Measurements from ENCODE around the gene FAM83G. TPM values are rescaled to one million over a fixed set of nuclear protein-coding genes. Genes with fewer than 3 reads are reported as not detected.
A peak's percentile ranks its signal among the peaks of the same experiment; 100 is the strongest.
"Not testable (repeated sequence)": the region's sequence is repeated elsewhere in the genome, so short reads cannot be mapped to it uniquely, and the experiment has no call there.

Gene FAM83G, protein sequence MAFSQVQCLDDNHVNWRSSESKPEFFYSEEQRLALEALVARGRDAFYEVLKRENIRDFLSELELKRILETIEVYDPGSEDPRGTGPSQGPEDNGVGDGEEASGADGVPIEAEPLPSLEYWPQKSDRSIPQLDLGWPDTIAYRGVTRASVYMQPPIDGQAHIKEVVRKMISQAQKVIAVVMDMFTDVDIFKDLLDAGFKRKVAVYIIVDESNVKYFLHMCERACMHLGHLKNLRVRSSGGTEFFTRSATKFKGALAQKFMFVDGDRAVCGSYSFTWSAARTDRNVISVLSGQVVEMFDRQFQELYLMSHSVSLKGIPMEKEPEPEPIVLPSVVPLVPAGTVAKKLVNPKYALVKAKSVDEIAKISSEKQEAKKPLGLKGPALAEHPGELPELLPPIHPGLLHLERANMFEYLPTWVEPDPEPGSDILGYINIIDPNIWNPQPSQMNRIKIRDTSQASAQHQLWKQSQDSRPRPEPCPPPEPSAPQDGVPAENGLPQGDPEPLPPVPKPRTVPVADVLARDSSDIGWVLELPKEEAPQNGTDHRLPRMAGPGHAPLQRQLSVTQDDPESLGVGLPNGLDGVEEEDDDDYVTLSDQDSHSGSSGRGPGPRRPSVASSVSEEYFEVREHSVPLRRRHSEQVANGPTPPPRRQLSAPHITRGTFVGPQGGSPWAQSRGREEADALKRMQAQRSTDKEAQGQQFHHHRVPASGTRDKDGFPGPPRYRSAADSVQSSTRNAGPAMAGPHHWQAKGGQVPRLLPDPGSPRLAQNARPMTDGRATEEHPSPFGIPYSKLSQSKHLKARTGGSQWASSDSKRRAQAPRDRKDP
- 10 to 100 TPM in 1 of 4 donors, 1 to 10 TPM in 3; 1.0 to 10.7 (median 1.8) TPM for total RNA-seq

GRCh38 chr17:19004421-19005136 is at the start of gene FAM83G:
TSS of gene FAM83G (minus strand) at chr17:19004764. CDS start at chr17:19004041, 723 bp downstream.
- intact Hi-C loops (cut with DNase I; ENCODE audit: low total_unique reads) = no loop called here
- Histone ChIP-seq H3K27ac (peak within 1 kb of the TSS; percentile 47 to 81), H3K4me3 (peak within 1 kb of the TSS; percentile 47 to 50), H3K36me3 (no peaks in the 10 kb centered on the region), H3K4me1 (no peaks in the 10 kb centered on the region), H3K27me3 (no peaks in the 10 kb centered on the region), H3K9me3 (no peaks in the 10 kb centered on the region)
- DNase-seq = peak; percentile 77 to 81
- TF ChIP-seq POLR2A (IDR thresholded peaks at IDR 0.05) = peak in 1 of 2 donors; percentile 60
- TF ChIP-seq, protein P1, sequence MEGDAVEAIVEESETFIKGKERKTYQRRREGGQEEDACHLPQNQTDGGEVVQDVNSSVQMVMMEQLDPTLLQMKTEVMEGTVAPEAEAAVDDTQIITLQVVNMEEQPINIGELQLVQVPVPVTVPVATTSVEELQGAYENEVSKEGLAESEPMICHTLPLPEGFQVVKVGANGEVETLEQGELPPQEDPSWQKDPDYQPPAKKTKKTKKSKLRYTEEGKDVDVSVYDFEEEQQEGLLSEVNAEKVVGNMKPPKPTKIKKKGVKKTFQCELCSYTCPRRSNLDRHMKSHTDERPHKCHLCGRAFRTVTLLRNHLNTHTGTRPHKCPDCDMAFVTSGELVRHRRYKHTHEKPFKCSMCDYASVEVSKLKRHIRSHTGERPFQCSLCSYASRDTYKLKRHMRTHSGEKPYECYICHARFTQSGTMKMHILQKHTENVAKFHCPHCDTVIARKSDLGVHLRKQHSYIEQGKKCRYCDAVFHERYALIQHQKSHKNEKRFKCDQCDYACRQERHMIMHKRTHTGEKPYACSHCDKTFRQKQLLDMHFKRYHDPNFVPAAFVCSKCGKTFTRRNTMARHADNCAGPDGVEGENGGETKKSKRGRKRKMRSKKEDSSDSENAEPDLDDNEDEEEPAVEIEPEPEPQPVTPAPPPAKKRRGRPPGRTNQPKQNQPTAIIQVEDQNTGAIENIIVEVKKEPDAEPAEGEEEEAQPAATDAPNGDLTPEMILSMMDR (IDR thresholded peaks at IDR 0.05) = no peak

DNA sequence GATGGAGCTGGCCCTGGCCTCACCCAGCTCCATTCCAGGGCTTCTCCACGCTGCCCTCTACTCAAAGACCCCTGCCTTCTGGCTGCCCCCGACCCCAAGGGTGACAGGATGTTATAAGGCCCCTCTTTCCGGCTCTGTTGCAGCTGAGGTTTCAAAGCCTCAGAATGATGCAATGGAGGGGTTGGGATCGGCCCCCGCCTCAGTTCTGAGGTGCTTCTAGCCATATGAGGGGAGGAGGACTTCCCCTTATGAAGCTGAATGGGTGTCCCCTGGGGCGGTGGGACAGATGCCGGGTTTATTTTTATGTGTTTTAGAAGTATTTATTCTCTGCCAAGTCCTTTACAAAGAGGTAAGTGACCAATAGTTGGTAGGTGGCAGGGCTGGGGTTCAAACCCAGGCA is 44.3 kb upstream of the FAM83G start:
- H3K36me3 ChIP-seq; H3K27ac ChIP-seq; H3K9me3 ChIP-seq; intact Hi-C loops (cut with DNase I; ENCODE audit: low total_unique reads); DNase-seq; H3K27me3 ChIP-seq; H3K4me3 ChIP-seq; H3K4me1 ChIP-seq: not testable (repeated sequence)

GRCh38 chr17:19047510-19047909 is 42.9 kb upstream of the FAM83G start:
- DNase-seq; intact Hi-C loops (cut with DNase I; ENCODE audit: low total_unique reads); H3K4me1 ChIP-seq; H3K36me3 ChIP-seq; H3K4me3 ChIP-seq; H3K27me3 ChIP-seq; H3K27ac ChIP-seq; H3K9me3 ChIP-seq: not testable (repeated sequence)

DNA sequence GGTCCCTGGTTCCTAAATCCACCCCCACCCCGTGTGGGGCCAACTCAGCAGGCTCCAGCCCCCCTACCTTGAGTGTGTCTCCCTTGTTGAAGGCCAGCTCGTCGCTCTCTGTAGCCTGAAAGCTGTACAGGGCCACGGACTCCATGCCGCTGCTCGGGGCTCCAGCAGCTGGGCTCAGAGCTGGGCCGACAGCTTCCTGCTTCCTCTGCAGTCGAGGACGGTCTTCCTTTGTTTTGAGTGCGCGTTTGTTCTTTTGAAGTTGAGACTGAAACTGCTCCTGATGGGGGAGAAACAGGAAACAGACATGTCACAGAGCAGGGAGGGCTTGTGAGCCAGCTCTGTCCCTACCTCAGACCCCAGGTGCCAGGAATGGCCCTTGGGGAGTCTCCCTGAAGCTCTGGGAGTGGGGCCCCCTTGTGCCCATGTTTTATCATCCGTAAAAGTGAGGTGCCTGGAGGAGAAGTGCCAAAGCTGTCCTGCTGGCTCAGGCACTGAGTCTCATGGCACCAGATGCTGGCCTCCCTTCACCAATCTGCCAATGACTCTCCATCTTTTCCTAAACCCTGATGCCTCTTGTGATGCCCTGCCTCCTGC is 42.3 kb upstream of the FAM83G start, which contains the start of gene GRAP:
Gene GRAP, minus strand, starts transcription at position 176 of the 594 bp plus-strand sequence. Its CDS starts 31 bp downstream, at position 145.
- H3K4me1 ChIP-seq; DNase-seq; H3K4me3 ChIP-seq; H3K27ac ChIP-seq; H3K36me3 ChIP-seq; H3K27me3 ChIP-seq; intact Hi-C loops (cut with DNase I; ENCODE audit: low total_unique reads); H3K9me3 ChIP-seq: not testable (repeated sequence)

GRCh38 chr17:19044643-19045042 is 40.1 kb upstream of the FAM83G start:
- H3K27me3 ChIP-seq; H3K36me3 ChIP-seq; H3K27ac ChIP-seq; H3K4me1 ChIP-seq; H3K9me3 ChIP-seq; H3K4me3 ChIP-seq; DNase-seq; intact Hi-C loops (cut with DNase I; ENCODE audit: low total_unique reads): not testable (repeated sequence)

DNA sequence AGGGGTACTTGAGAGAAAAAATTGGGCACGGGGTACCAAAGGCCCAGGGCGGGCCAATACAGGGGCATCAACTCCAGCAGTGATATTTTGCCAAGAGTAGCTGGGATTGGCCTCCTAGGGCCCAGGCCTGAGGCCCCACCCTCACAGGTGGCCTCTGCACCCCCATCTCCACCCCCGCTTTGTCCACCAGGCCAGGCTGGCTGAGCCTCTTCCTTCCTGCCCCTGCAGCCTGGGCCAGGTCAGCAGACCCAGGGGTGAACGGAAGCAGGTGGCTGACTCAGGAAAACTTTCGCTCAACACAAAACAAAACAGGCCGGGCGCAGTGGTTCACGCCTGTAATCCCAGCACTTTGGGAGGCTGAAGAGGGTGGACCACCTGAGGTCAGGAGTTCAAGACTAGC is 38.5 kb upstream of the FAM83G start:
- H3K4me3 ChIP-seq; intact Hi-C loops (cut with DNase I; ENCODE audit: low total_unique reads): not testable (repeated sequence)

GRCh38 chr17:19042369-19042768 is 37.8 kb upstream of the FAM83G start:
- H3K36me3 ChIP-seq; H3K27me3 ChIP-seq; H3K4me3 ChIP-seq; DNase-seq; H3K27ac ChIP-seq; intact Hi-C loops (cut with DNase I; ENCODE audit: low total_unique reads); H3K4me1 ChIP-seq; H3K9me3 ChIP-seq: not testable (repeated sequence)

More for the DNA sequence above, 38.5 kb upstream of the FAM83G start:
- not testable (repeated sequence) for H3K27me3 ChIP-seq, H3K9me3 ChIP-seq, DNase-seq, H3K36me3 ChIP-seq, H3K4me1 ChIP-seq, H3K27ac ChIP-seq

GRCh38 chr17:19041871-19042270 is 37.3 kb upstream of the FAM83G start:
- DNase-seq; H3K36me3 ChIP-seq; H3K27me3 ChIP-seq; H3K4me3 ChIP-seq; H3K27ac ChIP-seq; intact Hi-C loops (cut with DNase I; ENCODE audit: low total_unique reads); H3K4me1 ChIP-seq; H3K9me3 ChIP-seq: not testable (repeated sequence)

DNA sequence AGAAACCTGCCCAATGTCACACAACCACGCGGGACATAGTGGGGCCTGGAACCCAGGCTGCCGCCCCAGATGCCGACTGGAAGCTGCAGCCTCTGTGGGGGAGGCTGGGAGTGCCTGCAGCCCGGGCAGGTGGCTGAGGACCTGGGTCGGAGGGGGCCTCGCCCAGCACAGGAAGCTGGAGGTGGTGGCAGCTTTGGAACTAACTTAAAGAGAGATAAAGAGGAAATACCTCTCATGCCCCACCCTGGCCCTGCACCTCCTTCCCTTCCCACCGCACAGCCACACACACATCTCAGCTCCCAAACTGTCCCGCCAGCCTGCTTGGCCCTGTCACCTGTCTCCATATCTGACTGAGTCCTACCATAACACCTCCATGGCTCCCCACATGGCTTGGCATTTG is 35.8 kb upstream of the FAM83G start:
- H3K36me3 ChIP-seq; H3K27ac ChIP-seq; intact Hi-C loops (cut with DNase I; ENCODE audit: low total_unique reads); H3K27me3 ChIP-seq; H3K4me1 ChIP-seq; H3K9me3 ChIP-seq; DNase-seq; H3K4me3 ChIP-seq: not testable (repeated sequence)

- DNase-seq; H3K36me3 ChIP-seq; H3K9me3 ChIP-seq; intact Hi-C loops (cut with DNase I; ENCODE audit: low total_unique reads); H3K27me3 ChIP-seq; H3K4me3 ChIP-seq; H3K4me1 ChIP-seq; H3K27ac ChIP-seq: not testable (repeated sequence)
These were observed 34.2 kb upstream of the FAM83G start for GRCh38 chr17:19038730-19039129.

DNA sequence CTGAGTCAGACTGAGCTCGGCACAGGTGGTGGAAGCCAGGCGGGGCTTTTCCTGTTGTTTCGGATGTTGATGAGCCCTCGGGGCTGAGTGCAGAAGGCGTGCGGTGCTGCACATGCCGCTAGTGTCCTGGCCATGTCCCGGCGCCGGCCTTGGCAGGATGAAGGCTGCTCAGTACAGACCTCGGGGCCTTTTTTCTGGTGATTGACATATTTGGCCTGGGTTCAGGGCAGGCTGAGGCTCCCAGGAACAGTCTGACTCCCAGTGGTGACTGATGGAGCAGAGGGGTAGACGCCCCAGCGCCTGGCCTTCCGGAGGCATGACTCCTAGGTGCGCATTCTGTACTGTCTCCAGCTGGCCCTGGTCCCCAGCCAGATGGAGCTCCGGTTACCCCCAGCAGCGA is 33.4 kb upstream of the FAM83G start:
- H3K27me3 ChIP-seq; H3K27ac ChIP-seq; intact Hi-C loops (cut with DNase I; ENCODE audit: low total_unique reads); H3K4me3 ChIP-seq; H3K4me1 ChIP-seq; H3K9me3 ChIP-seq; DNase-seq; H3K36me3 ChIP-seq: not testable (repeated sequence)
